HS-5 (cell line): Measurements from ENCODE around the gene KIF26B.

Experiments
- DNase-seq: peaks from one replicate; pipeline ENCODE4 v3.0.0-alpha.2; 2012; ENCODE audit warnings: low read depth

KIF26B gene

DNA sequence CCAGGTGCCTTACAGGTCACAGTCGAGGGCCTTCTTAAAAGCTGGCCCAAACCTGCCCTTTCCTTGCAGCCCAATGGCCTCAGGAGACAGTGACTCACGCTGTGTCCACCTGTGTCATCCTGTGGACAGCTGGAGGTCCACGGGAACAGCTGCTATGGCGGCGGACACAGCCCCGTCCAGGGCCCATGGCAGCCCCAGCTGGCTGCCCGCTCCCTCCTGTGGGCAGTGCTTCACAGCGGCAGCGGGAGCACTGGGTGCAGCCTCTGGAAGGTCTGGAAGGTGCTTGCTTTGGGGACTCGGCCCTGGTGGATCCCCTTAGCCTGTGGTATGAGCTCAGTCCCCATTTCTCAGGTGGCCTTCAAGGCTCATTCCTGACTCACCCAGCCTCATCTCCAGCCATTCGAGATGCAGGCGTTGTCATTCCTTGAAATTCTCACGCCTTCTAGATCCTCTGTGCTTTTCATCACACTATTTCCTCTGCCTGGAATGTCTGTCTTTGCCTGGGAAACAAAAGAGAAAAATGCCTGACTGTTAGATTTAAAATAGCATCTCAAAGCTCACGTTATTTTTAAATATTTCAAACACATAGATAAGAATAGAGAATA lies 86.8 kb downstream of the KIF26B start:
- DNase-seq = no peak

DNA sequence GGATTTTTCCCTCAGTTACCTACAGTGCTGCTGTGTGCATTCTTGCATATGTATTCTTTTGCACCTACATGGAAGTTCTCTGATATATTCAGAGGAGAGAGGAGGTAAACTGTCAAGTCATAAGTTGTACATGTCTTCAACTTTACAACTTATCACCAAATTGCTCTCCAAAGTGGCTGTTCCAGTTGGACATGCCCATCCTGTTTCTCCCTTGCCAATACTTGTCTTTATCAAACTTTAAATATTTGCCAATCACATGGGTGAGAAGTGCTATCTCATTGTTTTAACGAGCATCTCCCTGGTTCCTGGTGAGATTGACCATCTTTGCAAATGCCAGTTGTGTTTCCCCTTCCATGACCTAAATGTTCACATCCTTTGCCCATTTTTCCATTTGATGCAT lies 88.2 kb downstream of the KIF26B start:
- DNase-seq = no peak

DNA sequence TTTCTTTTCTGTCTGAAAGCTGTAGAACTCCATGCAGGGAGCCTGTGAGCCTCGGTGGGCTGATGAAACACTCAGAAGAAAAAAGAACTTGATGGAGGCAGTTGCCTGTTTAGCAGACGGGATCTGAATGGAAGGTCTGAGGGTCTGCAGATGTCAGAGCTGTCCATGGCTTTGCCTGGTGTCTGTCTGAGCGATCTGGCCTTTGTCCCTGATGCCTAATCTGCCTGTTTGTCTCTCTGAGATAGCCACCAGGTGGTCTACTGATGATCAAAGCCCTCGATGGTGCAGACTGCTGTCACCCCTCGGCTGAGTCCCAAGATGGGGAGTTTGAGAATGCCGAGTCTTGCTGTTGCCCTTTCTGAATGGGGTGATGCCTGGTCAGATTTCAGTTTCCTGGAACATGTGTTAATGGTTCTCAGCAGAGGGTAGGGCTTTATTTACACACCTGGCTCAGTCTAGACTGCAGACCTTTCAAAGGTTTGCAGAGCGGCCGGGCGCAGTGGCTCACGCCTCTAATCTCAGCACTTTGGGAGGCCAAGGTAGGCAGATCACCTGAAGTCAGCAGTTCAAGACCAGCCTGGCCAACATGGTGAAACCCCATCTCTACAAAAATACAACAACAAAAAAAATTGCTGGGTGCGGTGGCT lies 90.4 kb downstream of the KIF26B start:
- no peak for DNase-seq

DNA sequence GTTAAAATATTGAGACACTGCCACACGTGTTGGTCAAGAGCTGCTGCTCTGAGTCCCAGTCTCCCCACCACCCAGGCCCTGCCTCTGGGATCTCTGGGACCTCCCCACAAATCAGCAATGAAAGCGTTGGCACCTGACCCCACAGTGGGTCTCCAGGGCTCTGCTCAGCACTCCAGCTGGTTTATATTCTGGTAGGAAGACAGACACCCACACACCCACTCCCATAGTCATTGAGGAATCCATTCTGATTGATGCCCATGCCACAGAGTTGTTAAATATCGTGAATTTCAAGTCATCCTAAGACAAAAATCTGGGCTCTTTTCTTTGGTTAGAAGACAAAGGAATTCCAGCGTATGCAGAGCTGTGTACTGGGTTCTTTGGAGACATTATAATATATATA lies 91.6 kb downstream of the KIF26B start:
- DNase-seq = no peak

DNA sequence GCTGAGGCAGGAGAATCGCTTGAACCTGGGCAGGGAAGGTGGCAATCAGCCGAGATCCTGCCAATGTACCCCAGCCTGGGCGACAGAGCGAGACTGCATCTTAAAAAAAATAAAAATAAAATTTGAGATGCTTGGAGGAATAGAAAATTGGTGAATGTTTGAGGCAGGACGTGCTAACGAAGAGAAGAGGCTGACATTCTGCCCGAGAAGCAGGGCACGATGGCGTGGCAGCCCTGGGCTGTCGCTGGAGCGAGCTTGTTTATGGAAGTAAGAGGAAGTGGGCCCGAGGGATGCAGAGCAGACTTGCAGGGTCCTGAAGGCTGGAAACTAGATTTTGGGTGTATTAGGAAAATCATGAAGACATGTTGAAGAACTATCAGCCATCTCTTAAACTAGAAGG lies 92.6 kb downstream of the KIF26B start:
- no peak for DNase-seq

DNA sequence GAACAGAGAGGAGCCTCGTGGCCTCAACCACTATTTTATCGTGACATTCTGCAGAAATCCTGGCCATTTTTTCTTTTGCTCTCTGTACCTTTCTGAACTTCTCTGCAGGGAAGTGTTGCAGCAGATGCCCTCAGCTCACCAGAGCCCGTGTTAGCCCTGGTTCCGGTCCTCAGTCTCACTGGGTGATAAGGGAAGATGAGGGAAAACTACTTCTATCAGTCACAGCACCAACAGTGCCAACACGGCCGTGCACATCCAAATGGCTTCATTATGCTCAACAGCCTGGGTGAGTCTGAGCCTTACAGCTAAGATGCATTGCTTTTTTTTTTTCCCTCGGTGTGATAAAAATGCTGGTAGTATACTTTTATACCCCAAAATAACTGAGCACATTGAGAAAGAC lies 93.0 kb downstream of the KIF26B start:
- DNase-seq = no peak

DNA sequence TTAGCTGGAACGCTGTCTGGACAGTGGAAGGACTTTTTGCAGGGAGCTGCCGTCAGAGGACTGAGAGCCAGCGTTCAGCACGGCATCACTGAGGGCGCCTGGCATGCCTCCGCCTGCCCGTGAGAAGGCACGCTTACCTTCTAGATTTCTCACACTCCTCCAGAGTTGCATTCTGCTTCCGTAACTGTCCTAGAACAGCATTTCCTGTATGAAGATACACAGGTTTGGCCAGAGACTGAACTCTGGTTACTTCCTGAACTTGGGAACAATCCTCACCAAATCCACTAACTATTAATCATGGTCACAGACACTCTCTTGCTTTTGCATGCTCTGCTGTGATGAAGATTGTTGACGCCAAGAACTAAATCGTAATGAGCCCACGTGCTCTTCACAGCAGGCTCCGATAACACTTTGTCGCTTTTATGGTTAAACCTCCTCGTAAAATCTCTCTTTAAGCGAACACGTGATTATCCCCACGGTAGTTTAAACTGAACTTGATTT lies 93.5 kb downstream of the KIF26B start:
- no peak for DNase-seq

DNA sequence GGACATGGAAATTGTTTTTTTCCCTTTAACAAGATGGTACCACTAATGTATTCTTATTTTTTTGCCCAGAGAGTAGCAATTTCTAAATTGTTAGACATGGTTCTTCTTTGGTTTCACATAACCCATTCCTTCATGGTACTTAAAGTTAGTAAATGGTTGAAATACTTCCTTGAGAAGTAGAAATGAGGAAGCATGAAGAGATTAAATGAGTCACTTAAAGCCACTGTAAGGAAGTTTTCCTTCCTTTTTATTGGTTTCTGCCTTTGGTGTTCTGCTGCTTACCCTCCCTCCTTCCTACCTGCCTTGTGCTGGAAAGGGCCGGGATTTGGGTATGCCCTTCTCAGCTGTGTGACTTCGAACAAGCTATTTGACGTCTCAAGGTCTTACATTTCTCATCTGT lies 101.0 kb downstream of the KIF26B start:
- DNase-seq = no peak

DNA sequence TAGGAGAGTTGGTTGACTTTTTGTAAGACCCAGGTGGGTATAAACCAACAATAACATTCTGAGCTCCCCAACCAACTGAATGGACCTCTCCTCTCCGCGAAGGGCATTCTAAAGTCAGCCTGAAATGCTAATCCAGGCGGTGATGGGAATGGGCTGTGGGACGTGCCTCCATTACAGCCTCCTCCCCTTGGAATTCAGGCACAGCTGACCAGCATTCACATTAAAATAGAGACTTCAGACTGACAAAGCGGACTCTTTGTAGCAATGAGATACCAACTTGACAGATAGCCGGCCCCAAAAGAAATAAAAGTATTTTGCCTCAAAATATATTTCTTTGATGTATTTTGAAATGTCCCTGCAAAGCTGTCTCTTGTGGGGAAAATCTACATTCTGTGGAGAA lies 101.7 kb downstream of the KIF26B start:
- DNase-seq = no peak

DNA sequence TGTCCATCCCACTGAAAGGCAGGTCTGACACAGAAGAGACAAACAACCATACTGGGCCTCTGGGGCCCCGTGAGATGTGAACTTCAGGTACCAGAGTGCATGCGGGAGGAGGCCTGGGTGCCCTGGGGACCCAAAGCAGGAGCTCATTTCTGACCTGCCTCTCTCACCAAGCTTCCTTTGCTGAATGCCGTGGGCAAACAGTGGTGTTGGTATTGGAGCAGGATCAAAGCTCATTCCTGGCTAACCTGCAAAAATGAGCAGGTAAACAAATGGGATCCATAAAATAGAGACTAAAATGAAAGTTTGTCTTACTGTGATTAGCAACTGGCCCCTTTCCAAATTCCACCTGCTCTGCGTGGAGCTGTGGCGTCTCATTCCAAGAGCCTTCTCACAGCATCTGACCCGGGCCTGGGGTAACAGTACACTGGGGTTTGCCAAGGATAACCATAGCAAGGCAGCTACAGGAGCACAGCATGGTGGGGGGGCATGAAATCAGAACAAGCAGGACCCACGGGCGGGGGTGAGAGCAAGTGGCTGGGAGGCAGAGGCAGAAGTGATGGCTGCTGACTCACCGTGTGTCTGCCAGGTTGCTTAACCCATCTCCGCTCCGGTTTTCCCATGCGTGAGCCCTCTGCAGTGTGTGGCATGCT lies 103.6 kb downstream of the KIF26B start:
- DNase-seq = no peak

DNA sequence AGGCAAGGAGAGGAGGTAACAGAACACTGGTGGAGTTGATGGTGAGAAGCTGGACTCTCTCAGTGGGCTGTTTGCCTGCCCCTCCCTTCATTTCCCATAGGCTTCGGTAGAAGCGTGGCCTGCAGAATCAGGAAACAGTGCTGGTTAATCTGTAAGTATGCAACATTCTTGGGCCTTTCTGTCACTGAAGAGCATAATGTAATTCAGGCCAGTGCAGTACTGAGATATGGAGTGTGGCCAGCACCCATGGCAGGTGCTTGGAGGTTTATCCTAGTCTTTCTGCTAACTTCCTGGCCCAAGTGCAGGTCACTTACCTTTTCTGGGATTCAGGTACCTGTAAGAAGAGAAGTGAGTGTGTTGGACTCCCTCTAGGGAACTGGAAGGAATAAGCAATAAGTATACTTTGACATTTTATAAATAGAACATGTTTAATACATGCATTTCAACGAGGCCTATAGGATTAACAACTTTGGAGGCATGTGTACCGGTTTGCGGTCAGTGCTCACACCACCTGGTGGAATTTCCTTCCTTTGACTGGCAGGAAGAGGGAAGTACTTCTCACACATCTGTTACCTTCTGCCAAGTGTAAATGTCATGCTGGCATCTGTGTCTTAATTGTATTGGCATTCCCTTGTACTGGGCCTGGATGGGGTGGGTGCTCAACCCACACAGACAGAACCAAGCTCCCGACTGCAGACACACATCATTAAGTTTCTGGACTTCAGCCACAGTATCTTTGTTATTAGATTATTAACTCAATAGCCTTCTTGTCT lies 105.5 kb downstream of the KIF26B start:
- no peak for DNase-seq

DNA sequence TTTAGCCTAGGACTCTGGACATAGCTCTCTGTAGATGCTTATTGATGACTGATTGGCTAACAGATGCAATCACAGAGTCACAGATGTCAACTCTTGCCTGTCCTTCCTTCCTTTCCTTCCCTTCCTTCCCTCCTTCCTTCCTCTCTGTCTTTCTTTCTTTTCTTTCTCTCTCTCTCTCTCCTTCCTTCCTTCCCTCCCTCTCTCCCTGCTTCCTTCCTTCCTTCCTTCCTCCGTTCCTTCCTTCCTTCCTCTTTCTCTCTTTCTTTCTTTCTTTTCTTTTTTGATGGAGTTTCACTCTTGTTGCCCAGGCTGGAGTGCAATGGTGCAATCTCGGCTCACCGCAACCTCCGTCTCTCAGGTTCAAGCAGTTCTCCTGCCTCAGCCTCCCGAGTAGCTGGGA lies 106.1 kb downstream of the KIF26B start:
- no peak for DNase-seq

DNA sequence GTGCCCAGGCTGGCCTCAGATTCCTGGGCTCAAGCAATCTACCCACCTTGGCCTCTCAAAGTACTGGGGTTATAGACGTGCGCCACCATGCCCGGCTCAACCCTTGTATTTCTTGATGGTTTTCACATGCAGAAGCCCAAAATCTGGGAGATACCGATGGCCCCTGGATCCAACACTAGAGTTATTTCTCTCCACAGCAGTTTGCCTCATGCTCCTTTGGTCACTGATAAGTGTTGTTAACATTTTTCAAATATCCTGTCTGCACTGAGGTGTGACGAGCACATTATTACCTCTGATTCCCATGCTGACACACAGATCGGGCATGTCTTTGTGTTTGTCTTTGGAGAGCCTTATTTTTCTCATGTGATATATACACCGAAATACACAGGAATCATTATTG lies 107.0 kb downstream of the KIF26B start:
- DNase-seq = no peak

DNA sequence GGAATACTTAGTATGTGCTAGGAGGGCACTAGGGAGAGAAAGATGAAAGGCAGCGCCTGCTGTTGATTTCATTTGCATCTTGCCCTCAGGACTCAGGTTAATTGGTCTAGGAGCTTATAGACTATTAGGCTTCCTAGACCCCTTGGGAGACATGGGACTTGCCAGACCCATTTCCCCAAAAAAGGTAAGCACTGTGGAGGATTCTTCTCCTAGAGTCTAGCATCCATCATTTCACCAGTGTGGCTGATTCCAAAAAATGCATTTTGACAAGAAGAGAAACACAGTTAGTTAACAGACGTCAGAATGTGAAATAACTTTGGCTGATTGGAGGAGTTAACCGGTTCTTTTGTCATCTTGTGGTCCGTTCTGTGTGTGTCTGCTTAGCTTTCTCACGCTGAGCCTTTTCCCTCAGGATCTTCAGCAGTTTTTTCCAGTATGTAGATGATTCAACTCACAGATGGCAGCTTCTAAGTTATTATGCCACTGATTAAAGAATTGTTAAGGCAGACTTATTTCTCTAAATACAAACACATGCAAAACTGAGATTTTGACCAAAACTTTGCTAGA lies 108.8 kb downstream of the KIF26B start:
- no peak for DNase-seq

DNA sequence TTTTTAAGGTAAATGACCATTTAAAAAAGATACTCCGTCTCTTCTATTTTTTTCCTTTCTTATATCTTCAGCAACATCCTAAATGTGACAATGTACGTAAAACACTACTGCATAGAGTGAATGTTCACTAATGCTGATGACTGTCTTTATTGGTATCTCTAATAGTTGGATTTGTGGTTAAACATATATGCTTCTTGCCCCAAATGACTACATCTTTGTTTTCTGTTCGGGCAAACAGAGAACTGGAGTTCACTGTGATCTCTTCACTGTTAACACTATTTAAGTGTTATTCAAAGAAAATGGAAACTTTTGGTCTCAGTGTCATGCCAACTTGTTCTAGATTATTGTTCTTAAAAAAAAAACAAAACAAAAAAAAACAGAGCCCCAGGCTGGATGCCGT lies 109.4 kb downstream of the KIF26B start:
- DNase-seq = no peak

DNA sequence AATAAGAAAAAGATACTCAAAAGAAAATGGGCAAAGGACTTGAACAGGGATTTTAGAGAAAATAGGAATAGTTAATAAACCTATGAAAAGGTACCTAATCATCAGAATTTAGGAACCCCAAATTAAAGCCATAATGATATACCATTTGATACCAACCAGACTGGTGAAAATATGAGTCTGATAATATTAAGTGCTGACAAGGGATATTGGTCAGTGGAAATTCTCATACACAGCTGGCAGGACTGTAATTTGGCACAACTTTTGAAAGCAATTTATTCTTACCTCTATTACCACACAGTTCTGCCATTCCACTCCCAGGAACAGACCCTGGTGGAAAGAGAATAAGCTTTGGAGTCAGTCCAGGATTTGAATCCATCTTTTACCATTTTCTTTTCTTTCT lies 111.3 kb downstream of the KIF26B start:
- no peak for DNase-seq

DNA sequence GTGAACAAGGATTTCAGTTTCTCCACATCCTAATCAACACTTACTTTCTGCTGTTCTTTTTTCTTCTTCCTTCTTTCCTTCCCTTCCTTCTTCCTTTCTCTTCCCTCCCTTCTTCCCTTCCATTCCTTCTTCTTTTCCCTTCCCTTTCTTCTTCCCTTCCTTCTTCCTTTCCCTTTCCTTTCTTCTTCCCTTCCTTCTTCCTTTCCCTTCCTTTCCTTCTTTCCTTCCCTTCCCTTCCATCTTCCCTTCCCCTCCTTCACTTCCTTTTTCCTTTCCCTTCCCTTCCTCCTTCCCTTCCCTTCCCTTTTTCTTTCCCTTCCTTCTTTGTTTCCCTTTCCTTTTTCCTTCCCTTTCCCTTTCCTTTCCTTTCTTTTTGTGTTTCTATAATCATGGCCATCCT lies 115.3 kb downstream of the KIF26B start:
- DNase-seq = no peak

DNA sequence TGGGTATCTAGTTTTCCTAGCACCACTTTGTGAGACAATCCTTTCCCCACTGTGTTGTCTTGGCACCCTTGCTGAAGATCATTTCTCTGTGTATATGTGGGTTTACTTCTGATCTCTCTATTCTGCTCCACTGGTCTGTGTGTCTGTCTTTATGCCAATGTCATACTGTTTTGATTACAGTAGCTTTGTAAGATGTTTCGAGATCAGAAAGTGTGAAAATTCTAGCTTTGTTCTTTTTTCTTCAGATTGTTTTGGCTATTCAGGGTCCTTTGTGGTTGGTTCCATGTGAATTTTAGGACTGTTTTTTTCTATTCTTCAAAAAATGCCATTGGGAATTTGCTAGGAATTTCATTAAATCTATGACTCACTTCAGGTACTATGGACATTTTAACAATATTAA lies 116.2 kb downstream of the KIF26B start:
- DNase-seq = no peak

DNA sequence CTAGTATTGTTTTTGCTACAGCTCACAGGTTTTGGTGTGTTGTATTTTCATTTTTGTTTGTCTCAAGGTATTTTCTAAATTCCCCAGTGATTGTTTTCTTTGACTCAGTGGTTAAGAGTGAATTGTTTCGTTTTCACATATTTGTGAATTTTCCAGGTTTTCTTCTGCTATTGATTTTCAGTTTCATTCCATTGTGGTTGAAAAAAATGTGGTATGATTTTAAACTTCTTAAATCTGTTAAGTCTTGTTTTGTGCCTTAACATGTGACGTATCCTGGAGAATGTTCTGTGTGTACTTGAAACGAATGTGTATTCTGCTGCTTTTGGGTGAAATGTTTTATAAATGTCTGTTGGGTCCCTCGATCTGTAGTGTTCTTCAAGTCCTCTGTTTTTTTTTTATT lies 117.9 kb downstream of the KIF26B start:
- DNase-seq = no peak

DNA sequence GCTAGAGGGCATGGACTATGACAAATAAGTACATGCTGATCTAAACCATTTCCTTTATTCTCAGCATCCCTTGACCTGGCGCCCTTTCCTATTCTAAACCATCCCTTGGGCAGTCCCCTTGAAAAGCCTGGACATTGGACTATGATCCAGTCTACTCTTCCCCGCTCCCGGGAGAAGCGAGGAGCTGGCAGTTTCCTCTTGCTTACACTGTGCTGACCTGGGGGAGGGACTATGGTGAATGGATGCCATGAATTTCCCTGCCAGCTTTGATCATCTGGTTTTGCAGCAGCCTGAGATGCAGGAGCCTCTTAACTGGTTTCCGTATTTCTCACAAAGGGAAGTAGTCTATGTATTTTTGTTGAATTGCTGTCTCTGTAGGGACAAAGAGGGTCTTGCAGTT lies 121.7 kb downstream of the KIF26B start:
- no peak for DNase-seq

DNA sequence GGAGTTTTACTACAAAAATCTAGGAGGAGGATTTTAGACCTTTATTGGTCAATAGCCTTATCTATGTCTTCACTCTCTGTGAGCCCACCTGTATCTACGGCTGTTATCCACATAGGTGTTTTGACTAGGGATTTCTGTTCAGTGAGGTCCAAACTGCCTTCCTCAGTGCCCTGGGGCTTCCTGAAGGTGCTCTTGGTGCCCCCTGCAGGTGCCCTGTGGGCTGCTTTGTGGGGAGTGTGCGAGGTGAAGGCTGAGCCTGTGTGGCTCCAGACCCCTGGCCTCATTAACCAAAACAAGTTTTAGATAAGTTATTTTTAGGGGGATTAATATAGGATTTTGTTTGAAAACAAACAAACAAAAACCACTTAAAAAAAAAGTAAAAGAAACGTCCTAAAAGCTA lies 122.5 kb downstream of the KIF26B start:
- DNase-seq = no peak

DNA sequence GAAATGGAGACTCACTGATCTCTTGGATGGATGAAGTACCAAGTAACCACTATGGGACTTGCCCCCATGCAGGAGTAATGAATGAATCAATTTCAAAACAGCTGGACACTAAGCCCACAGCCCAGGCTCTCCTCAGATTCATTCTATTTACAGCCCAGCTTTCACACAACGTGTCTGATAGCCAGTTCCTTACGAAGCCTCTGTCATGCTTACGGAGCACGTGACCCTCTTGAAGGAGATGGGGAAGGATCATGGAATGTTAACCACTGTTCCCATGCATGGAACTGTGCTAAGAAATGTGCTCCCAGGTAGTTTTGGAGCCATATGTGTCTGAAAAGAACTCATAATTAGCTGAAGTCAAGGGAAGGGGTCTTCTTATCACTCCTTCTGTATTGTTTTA lies 124.1 kb downstream of the KIF26B start:
- no peak for DNase-seq

DNA sequence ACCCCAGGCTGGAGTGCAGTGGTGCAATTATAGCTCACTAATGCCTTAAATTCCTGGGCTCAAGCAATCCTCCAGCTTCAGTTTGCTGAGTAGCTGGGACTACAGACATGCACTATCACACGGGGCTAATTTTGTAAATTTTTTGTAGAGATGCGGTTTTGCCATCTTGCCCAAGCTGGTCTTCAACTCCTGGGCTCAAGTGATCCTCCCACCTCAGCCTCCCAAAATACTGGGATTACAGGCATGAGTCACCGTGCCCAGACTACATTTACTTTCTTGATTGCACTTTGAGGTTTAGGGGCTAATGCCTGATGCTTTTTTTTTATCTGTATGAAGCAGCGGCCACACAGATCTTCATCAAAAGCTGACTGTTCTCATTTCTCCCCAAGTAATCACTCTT lies 124.6 kb downstream of the KIF26B start:
- no peak for DNase-seq
